Stimulated activated CD4-positive, alpha-beta T cell treated with anti-CD3 and anti-CD28 coated beads, Interleukin-12 subunit alpha, Interleukin-12 subunit beta, amount 100 ng/mL, for 24 hours (primary cell): Measurements from ENCODE around the gene CLCN7.

Experiments
- DNase-seq, 2 experiments: peaks; one replicate each; pipeline ENCODE4 v3.0.0-alpha.2; 2020; ENCODE audit warnings: low read depth in 2 of 2

CLCN7 gene

GRCh38 chr16:1474796-1475551, at the start of gene CLCN7:
Gene CLCN7 (minus strand): TSS chr16:1475028. CDS start chr16:1474974, 54 bp downstream.
- DNase-seq, result peak; percentile 76 to 83

- no peak for DNase-seq
These were observed 49.5 kb upstream of the CLCN7 start for GRCh38 chr16:1524366-1524765.

- DNase-seq, result no peak
These were observed 48.9 kb upstream of the CLCN7 start for GRCh38 chr16:1523581-1524245.

GRCh38 chr16:1520461-1520860, 45.6 kb upstream of the CLCN7 start:
- DNase-seq, result no peak

GRCh38 chr16:1519831-1520230, 45.0 kb upstream of the CLCN7 start:
- DNase-seq, result no peak

GRCh38 chr16:1518626-1519135, 43.9 kb upstream of the CLCN7 start:
- DNase-seq, result no peak

GRCh38 chr16:1514507-1514906, 39.7 kb upstream of the CLCN7 start:
- no peak for DNase-seq

GRCh38 chr16:1512774-1513173, 37.9 kb upstream of the CLCN7 start:
- no peak for DNase-seq

- DNase-seq, result no peak
These were observed 37.1 kb upstream of the CLCN7 start for GRCh38 chr16:1511662-1512569.

GRCh38 chr16:1510941-1511351, 36.1 kb upstream of the CLCN7 start:
- DNase-seq, result no peak

GRCh38 chr16:1510272-1510671, 35.4 kb upstream of the CLCN7 start:
- no peak for DNase-seq

- no peak for DNase-seq
These were observed 34.7 kb upstream of the CLCN7 start for GRCh38 chr16:1509307-1510221.

GRCh38 chr16:1508494-1509187, 33.8 kb upstream of the CLCN7 start:
- no peak for DNase-seq

GRCh38 chr16:1506494-1507213, 31.8 kb upstream of the CLCN7 start:
- no peak for DNase-seq

GRCh38 chr16:1505912-1506311, 31.1 kb upstream of the CLCN7 start:
- no peak for DNase-seq

GRCh38 chr16:1505073-1505844, 30.4 kb upstream of the CLCN7 start:
- no peak for DNase-seq

GRCh38 chr16:1503110-1503955, 28.5 kb upstream of the CLCN7 start:
- no peak for DNase-seq
